ENCODE results near the gene AKAIN1.

AKAIN1 gene

GRCh38 chr18:5150894-5151293 lies 46.2 kb downstream of the AKAIN1 start:
- no peak for DNase-seq (ENCODE audit: extremely low read depth, low read depth)
- no peak for TF ChIP-seq CTCF (IDR thresholded peaks at IDR 0.05; ENCODE audit: low read depth, low read length)

- TF ChIP-seq CTCF (IDR thresholded peaks at IDR 0.05; ENCODE audit: low read depth, low read length), result no peak
- no peak for DNase-seq (ENCODE audit: extremely low read depth, low read depth)
Observed at GRCh38 chr18:5146093-5146492, 51.0 kb downstream of the AKAIN1 start.

- no peak for TF ChIP-seq CTCF (IDR thresholded peaks at IDR 0.05; ENCODE audit: low read depth, low read length)
Observed at GRCh38 chr18:5145168-5145825, 51.8 kb downstream of the AKAIN1 start.

GRCh38 chr18:5144629-5145028 lies 52.4 kb downstream of the AKAIN1 start:
- no peak for DNase-seq (ENCODE audit: extremely low read depth, low read depth)
- no peak for TF ChIP-seq CTCF (IDR thresholded peaks at IDR 0.05; ENCODE audit: low read depth, low read length)

More at GRCh38 chr18:5145168-5145825, 51.8 kb downstream of the AKAIN1 start:
- DNase-seq (ENCODE audit: extremely low read depth, low read depth), result no peak

GRCh38 chr18:5142859-5143258 lies 54.2 kb downstream of the AKAIN1 start:
- no peak for TF ChIP-seq CTCF (IDR thresholded peaks at IDR 0.05; ENCODE audit: low read depth, low read length)
- DNase-seq (ENCODE audit: extremely low read depth, low read depth), result no peak

GRCh38 chr18:5142131-5142530 lies 54.9 kb downstream of the AKAIN1 start:
- no peak for DNase-seq (ENCODE audit: extremely low read depth, low read depth)
- no peak for TF ChIP-seq CTCF (IDR thresholded peaks at IDR 0.05; ENCODE audit: low read depth, low read length)

- no peak for TF ChIP-seq CTCF (IDR thresholded peaks at IDR 0.05; ENCODE audit: low read depth, low read length)
- DNase-seq (ENCODE audit: extremely low read depth, low read depth), result no peak
Observed at GRCh38 chr18:5137261-5137660, 59.8 kb downstream of the AKAIN1 start.
